Uterus (tissue), 2 donors: ENCODE results near the gene EVA1A.

ENCODE experiments used
- POLR2A ChIP-seq, 2 donors: fragments of 450-650 bp; IDR thresholded peaks; one replicate each; pipeline ENCODE4 v1.6.1; 2016; ENCODE audit warnings: antibody characterized with exemption in 2 of 2, mild to moderate bottlenecking in 1 of 2, moderate library complexity in 1 of 2
- TF ChIP-seq, protein P1 (sequence below), 4 experiments: fragments of 200-600 bp in 2 of 4; fragments of 450-650 bp in 2 of 4; sonication (generic) in 2 of 4; IDR thresholded peaks; one replicate each; pipeline ENCODE4 v1.5.1; 2016 to 2019; ENCODE audit warnings: antibody characterized with exemption in 4 of 4, mild to moderate bottlenecking in 2 of 4, moderate library complexity in 1 of 4

DNA sequence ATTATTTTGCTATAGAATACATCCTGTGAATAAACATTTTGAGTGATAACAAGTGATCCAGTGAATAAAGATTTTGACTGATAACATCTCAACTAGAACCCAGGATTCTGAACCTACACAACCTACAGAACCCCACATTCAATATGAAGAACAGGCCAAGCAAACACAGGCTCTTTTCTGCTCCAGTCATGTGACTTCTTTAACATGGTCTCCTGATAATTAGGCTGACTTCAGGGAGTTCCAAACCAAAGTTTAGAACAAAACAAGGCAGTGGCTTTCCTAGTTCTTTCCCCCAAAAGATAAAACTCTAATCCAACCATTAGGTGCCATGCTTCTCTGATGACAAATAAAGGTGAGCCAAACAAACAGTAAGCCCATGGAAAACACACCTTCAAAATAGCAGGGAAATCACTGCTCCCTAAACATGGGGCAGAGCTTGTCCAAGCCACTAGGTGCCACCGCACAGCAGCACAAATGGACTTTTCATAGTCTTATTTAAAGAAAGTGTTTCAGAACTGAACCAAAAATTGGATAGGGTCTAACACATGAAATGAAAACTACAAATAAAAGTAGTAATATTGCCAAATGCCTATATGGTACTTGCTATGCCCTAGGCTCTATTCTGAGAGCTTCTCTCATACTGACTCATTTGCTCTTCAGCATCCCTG is 95.3 kb downstream of the EVA1A start:
- TF ChIP-seq, protein P1, sequence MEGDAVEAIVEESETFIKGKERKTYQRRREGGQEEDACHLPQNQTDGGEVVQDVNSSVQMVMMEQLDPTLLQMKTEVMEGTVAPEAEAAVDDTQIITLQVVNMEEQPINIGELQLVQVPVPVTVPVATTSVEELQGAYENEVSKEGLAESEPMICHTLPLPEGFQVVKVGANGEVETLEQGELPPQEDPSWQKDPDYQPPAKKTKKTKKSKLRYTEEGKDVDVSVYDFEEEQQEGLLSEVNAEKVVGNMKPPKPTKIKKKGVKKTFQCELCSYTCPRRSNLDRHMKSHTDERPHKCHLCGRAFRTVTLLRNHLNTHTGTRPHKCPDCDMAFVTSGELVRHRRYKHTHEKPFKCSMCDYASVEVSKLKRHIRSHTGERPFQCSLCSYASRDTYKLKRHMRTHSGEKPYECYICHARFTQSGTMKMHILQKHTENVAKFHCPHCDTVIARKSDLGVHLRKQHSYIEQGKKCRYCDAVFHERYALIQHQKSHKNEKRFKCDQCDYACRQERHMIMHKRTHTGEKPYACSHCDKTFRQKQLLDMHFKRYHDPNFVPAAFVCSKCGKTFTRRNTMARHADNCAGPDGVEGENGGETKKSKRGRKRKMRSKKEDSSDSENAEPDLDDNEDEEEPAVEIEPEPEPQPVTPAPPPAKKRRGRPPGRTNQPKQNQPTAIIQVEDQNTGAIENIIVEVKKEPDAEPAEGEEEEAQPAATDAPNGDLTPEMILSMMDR (IDR thresholded peaks at IDR 0.05) = no peak
- TF ChIP-seq POLR2A (IDR thresholded peaks at IDR 0.05) = no peak
